ENCODE measurements around the gene LHX6. TPM values are rescaled to one million over a fixed set of nuclear protein-coding genes. Genes with fewer than 3 reads are reported as not detected.

Gene LHX6
- total and polyA plus RNA-seq, 2 experiments from 2014 or later = 1.0 to 1.2 TPM

- H3K4me3 Mint-ChIP-seq = no peak overlapping the region
- H3K4me1 ChIP-seq (ENCODE audit: insufficient read depth) = peaks cover under 1% of the 10 kb centered on the region; the same call in 1 of the 2 replicates
- no peaks in the 10 kb centered on the region for H3K79me2 ChIP-seq (replicated peaks; ENCODE audit: insufficient read depth)
- H3K27ac Mint-ChIP-seq = no peak overlapping the region
- peaks cover 4% of the 10 kb centered on the region for H3K27me3 Mint-ChIP-seq (ENCODE audit: insufficient read depth, low read depth, poor library complexity)
- H3K36me3 Mint-ChIP-seq (ENCODE audit: low read depth) = no peaks in the 10 kb centered on the region
- H3K4me2 ChIP-seq = no peak overlapping the region
- no peaks in the 10 kb centered on the region for H3K36me3 ChIP-seq (ENCODE audit: insufficient read depth)
- ATAC-seq (no peak), DNase-seq (ENCODE audit: low spot score) (no peak)
- no peaks in the 10 kb centered on the region for H3K9me2 ChIP-seq (ENCODE audit: insufficient read depth)
- H3F3A ChIP-seq (replicated peaks; ENCODE audit: low read depth) = no peaks in the 10 kb centered on the region
- H3K4me1 Mint-ChIP-seq = peaks cover 8% of the 10 kb centered on the region
- TF ChIP-seq, protein P1, sequence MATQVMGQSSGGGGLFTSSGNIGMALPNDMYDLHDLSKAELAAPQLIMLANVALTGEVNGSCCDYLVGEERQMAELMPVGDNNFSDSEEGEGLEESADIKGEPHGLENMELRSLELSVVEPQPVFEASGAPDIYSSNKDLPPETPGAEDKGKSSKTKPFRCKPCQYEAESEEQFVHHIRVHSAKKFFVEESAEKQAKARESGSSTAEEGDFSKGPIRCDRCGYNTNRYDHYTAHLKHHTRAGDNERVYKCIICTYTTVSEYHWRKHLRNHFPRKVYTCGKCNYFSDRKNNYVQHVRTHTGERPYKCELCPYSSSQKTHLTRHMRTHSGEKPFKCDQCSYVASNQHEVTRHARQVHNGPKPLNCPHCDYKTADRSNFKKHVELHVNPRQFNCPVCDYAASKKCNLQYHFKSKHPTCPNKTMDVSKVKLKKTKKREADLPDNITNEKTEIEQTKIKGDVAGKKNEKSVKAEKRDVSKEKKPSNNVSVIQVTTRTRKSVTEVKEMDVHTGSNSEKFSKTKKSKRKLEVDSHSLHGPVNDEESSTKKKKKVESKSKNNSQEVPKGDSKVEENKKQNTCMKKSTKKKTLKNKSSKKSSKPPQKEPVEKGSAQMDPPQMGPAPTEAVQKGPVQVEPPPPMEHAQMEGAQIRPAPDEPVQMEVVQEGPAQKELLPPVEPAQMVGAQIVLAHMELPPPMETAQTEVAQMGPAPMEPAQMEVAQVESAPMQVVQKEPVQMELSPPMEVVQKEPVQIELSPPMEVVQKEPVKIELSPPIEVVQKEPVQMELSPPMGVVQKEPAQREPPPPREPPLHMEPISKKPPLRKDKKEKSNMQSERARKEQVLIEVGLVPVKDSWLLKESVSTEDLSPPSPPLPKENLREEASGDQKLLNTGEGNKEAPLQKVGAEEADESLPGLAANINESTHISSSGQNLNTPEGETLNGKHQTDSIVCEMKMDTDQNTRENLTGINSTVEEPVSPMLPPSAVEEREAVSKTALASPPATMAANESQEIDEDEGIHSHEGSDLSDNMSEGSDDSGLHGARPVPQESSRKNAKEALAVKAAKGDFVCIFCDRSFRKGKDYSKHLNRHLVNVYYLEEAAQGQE (IDR thresholded peaks at IDR 0.05; ENCODE audit: unreplicated experiment) = no peak
- TF ChIP-seq JUNB (IDR thresholded peaks at IDR 0.05; ENCODE audit: unreplicated experiment) = no peak
- no peak for TF ChIP-seq ETS1 (IDR thresholded peaks at IDR 0.05)
- TF ChIP-seq CTCF (conservative IDR thresholded peaks at IDR 0.05; ENCODE audit: low read depth in 2 of 2) = no peak
- no peak for TF ChIP-seq EZH2phosphoT487 (IDR thresholded peaks at IDR 0.05; ENCODE audit: unreplicated experiment)
- no peak for TF ChIP-seq ZNF331 (CRISPR knock-in tag; IDR thresholded peaks at IDR 0.05; ENCODE audit: low read depth)
- no peak for TF ChIP-seq EZH2 (IDR thresholded peaks at IDR 0.05; ENCODE audit: low read depth, unreplicated experiment)
- no peak for TF ChIP-seq POLR2AphosphoS5 (IDR thresholded peaks at IDR 0.05; ENCODE audit: low read depth)
- TF ChIP-seq CREB1 (CRISPR knock-in tag; IDR thresholded peaks at IDR 0.05; ENCODE audit: low read depth) = no peak
- no peak for TF ChIP-seq NANOG (IDR thresholded peaks at IDR 0.05; ENCODE audit: borderline replicate concordance)
- no peak for TF ChIP-seq ZNF114 (CRISPR knock-in tag; IDR thresholded peaks at IDR 0.05)
- H3K27me3 ChIP-seq (ENCODE audit: insufficient read depth) = no peaks in the 10 kb centered on the region
- H3K9me3 Mint-ChIP-seq = no peaks in the 10 kb centered on the region; the same call in 2 of the 3 replicates
- H3K4me3 ChIP-seq = no peak overlapping the region
- no peak overlapping the region for H3K27ac ChIP-seq (ENCODE audit: low read depth)
- H2AFZ ChIP-seq = no peak overlapping the region
- H4K20me1 ChIP-seq (replicated peaks; ENCODE audit: insufficient read depth) = no peaks in the 10 kb centered on the region
Measured at GRCh38 chr9:122197882-122198281, 30.9 kb downstream of the LHX6 start.

Measured in GM23338 (cell line).